Nephron progenitor cell (in vitro differentiated cells): ENCODE data around the gene KPNA5.

ENCODE experiments used
- DNase-seq: peaks from one replicate; pipeline ENCODE4 v3.0.0; 2021
- H3K27ac Mint-ChIP-seq: 2 replicates; pipeline ENCODE4 v1.8.0; 2021; ENCODE audit warnings: mild to moderate bottlenecking, moderate library complexity, mixed read lengths
- H3K27me3 Mint-ChIP-seq: 2 replicates; pipeline ENCODE4 v1.8.0; 2021; ENCODE audit warnings: mild to moderate bottlenecking, low read depth, mixed read lengths; ENCODE audit not compliant: poor library complexity
- H3K36me3 Mint-ChIP-seq: 2 replicates; pipeline ENCODE4 v1.8.0; 2021; ENCODE audit warnings: low read depth, mixed read lengths
- H3K4me1 Mint-ChIP-seq: 2 replicates; pipeline ENCODE4 v1.8.0; 2021; ENCODE audit warnings: mixed read lengths
- H3K4me3 Mint-ChIP-seq: 2 replicates; pipeline ENCODE4 v1.8.0; 2021; ENCODE audit warnings: mild to moderate bottlenecking, moderate library complexity, mixed read lengths
- H3K9me3 Mint-ChIP-seq: 2 replicates; pipeline ENCODE4 v1.8.0; 2021; ENCODE audit warnings: mild to moderate bottlenecking, moderate library complexity, mixed read lengths
- CTCF ChIP-seq: fragments of 200-600 bp; sonication (generic); IDR thresholded peaks from 2 replicates; pipeline ENCODE4 v1.5.0; 2021; ENCODE audit warnings: antibody characterized with exemption

KPNA5 gene

GRCh38 chr6:116741571-116741970 is 60.6 kb downstream of the KPNA5 start:
- peak overlapping the region; percentile 36 for H3K27ac Mint-ChIP-seq
- no peaks in the 10 kb centered on the region for H3K27me3 Mint-ChIP-seq
- TF ChIP-seq CTCF: no peak
- H3K4me3 Mint-ChIP-seq: no peak overlapping the region
- peaks cover 22% of the 10 kb centered on the region for H3K36me3 Mint-ChIP-seq
- DNase-seq: no peak
- H3K4me1 Mint-ChIP-seq: no peaks in the 10 kb centered on the region
- peaks cover 30% of the 10 kb centered on the region for H3K9me3 Mint-ChIP-seq

GRCh38 chr6:116745176-116745575 is 64.2 kb downstream of the KPNA5 start:
- Mint-ChIP-seq H3K4me3 (no peak overlapping the region), H3K4me1 (no peaks in the 10 kb centered on the region), H3K27ac (no peak overlapping the region), H3K36me3 (no peaks in the 10 kb centered on the region), H3K9me3 (peaks cover 9% of the 10 kb centered on the region), H3K27me3 (no peaks in the 10 kb centered on the region)
- DNase-seq: no peak
- no peak for TF ChIP-seq CTCF

- Mint-ChIP-seq H3K9me3 (no peaks in the 10 kb centered on the region), H3K27ac (no peak overlapping the region), H3K36me3 (no peaks in the 10 kb centered on the region), H3K27me3 (peaks cover 47% of the 10 kb centered on the region), H3K4me3 (no peak overlapping the region), H3K4me1 (peaks cover 11% of the 10 kb centered on the region)
- DNase-seq: no peak
- no peak for TF ChIP-seq CTCF
Observed at GRCh38 chr6:116761779-116762178, 80.8 kb downstream of the KPNA5 start.

- Mint-ChIP-seq H3K4me3 (no peak overlapping the region), H3K27me3 (peaks cover 51% of the 10 kb centered on the region), H3K4me1 (peaks cover 11% of the 10 kb centered on the region), H3K36me3 (no peaks in the 10 kb centered on the region), H3K9me3 (no peaks in the 10 kb centered on the region), H3K27ac (no peak overlapping the region)
- no peak for DNase-seq
- no peak for TF ChIP-seq CTCF
Observed at GRCh38 chr6:116762235-116762634, 81.2 kb downstream of the KPNA5 start.

- no peak overlapping the region for H3K27ac Mint-ChIP-seq
- no peaks in the 10 kb centered on the region for H3K9me3 Mint-ChIP-seq
- H3K4me1 Mint-ChIP-seq: peaks cover 11% of the 10 kb centered on the region
- DNase-seq: no peak
- no peaks in the 10 kb centered on the region for H3K36me3 Mint-ChIP-seq
- TF ChIP-seq CTCF: no peak
- H3K27me3 Mint-ChIP-seq: peaks cover 56% of the 10 kb centered on the region
- H3K4me3 Mint-ChIP-seq: no peak overlapping the region
Observed at GRCh38 chr6:116763048-116763447, 82.0 kb downstream of the KPNA5 start.

GRCh38 chr6:116763906-116764628 is 83.1 kb downstream of the KPNA5 start:
- Mint-ChIP-seq H3K36me3 (no peaks in the 10 kb centered on the region), H3K9me3 (no peaks in the 10 kb centered on the region), H3K4me1 (peaks cover 11% of the 10 kb centered on the region), H3K27me3 (peaks cover 56% of the 10 kb centered on the region), H3K4me3 (peak overlapping the region; percentile 80), H3K27ac (no peak overlapping the region)
- no peak for TF ChIP-seq CTCF
- DNase-seq: no peak
